Right forelimb (tissue), 1 donor: ENCODE data around the gene IGFBP4.

Experiments used
- DNase-seq: peaks from one replicate; pipeline ENCODE4 v3.0.0-alpha.2; 2018

IGFBP4 gene

DNA sequence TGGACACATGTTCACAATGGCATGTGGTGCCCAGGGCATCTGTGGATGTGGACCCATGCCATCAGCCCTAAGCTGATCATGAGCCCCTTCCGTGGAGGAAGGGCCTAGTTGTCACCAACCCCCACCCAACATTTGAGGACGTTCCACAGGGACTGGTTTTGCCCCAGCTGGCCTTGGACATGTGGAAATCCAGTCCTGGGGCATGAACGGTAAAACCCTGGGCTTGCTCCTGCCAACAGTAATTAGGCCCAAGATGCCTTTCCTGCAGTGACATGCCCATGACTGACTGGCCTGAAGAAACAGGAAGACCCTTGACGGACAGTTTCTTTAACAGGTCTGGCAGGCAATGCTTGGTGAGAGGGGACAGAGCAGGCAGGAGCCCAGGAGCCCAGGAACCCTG is 50.4 kb downstream of the IGFBP4 start:
- no peak for DNase-seq

DNA sequence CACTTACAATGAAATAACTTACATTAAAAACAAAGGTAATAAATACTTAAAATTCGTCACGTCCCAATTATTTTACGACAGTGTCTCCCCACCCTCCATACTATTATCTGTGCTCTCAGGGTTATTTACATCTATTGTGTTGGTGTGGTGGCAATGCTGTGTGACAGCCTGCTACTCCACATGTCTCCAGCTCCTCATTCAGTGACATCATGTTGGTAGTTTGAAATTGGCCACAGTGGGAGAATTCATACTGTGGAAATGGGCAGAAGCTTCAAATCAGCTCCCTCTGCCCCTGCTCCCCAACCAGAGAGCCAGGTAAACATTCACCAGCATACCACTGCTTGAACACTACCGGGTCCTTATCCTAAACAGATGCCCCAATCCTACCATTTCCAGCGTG is 51.9 kb downstream of the IGFBP4 start:
- no peak for DNase-seq

DNA sequence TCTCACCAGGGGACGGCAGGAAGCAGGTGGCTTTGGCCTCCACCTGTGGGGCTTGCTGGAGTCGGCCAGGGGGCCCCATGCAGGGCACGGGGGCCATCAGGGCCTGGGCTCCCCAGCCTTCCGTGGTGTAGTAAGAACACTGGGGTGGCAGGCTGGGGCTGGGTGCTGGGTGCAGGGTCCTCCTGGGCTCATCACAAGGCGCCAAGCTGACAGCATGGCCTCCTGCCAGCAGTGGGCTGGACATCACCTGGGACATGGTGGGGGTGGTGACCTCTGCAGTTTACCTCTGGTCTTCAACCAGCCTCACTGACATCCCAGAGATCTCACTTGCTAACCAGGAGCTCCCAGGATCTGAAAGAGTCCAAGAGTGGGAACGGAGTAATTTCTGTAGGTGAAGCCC is 52.9 kb downstream of the IGFBP4 start:
- DNase-seq = no peak

DNA sequence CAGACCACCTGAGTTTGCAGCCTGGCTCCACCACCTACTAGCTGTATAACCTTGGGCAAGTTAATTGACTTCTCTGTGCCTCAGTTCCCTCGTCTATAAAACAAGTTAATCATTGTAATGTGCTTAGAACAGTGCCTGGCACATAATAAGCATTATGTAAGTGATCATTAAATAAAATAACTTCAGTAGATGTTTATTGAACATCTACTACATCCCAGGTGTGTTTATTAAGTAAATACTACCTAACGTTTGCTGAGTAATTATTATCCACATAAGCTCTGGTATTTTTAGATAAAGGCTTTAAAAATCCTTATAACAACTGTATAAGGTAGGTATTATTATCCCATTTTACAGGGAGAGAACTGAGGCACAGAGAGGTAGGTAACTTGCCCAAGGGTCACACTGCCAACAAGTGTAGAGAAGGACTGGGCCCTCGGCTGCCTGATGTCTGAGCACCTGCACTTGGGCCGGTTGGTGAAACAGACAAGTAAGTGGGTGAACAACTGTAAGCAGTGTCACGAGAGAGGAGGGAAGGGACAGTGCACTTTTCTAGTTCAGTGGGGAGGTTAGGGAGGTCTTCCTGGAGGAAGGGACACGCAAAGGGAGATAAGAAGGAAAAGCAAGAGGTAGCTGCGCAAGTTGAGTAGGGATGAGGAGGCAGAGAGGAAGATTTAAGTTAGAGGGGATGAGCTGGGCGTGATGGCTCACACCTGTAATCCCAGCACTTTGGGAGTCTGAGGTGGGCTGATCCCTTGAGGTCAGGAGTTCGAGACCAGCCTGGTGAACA is 53.6 kb downstream of the IGFBP4 start:
- no peak for DNase-seq

DNA sequence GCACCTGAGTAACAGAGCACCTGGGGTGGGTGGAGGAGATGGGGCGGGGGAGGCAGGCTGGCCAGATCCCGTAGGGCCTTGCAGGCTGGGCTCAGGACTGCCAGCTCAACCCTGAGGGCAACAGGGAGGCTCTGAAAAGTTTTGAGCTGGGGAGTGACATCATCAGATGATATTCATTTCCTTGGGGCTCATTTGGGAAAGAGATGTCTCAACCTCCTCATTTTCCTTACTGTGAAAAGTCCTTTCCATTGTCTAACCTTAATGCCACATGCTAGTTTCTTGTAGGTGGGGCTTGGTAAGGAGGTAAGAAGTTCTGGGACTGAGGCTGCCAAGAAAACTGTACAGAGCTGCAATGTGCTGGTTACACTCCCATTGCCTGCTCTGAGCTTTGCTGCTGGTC is 54.4 kb downstream of the IGFBP4 start:
- no peak for DNase-seq

DNA sequence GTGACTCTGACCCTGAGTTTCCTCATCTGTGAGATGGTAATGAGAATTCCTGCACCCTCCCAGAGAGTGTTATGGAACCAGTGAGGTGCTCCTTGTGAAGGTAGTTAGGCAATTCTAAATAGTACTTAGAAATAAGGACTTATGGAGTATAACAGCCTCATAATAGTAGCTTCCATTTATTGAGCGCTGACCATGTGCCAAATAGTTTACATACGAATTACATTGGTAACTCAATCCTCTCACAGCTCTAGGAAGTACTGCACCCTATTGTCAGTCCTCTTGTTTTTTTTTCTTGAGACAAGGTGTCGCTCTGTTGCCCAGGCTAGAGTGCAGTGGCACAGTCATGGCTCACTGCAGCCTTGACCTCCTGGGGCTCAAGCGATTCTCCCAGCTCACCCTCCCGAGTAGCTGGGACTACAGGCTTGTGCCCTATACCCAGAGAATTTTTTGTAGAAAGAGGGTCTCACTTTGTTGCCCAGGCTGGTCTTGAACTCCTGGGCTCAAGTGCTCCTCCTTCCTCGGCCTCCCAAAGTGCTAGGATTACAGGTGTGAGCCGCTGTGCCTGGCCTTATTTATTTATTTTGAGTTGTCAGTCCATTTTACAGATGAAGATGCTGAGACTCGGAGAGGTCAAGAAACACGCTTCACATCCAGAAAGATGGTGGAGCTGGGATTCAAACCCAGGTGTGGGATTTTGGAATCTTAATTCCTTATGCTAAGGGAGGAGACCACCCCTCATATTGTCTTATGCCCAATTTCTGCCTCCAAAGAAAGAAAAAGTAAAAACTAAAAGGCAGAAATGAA is 55.2 kb downstream of the IGFBP4 start:
- no peak for DNase-seq

DNA sequence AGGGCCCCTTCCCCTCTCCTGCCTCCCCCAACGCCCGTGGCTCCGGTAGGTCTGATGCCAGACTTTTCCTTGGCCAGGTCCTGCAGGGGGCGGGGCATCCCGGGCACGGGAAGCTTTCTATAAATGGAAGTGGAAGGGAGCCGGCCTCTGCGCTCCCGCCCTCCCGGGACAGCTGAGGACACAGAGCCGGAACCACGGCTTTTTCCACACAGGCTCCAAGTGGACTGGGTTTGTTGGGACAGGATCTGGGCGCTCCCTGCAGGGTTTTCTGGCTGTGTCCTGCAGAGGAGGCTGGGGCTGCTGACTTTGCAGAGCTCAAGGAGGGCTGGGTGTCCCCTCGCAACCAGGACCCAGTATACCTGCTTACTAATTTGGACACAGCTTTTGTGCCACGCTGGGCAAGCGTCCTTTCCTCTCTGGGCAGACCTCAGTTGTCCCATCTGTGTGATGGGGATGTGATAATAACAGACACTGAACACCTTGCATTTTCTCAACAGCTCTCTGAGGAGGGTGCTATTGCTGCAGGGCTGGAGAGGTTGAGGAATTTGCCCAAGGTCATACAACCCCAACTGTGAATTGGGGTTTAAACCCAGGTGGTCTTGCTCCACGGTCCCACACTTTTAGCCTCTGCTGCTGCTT is 56.4 kb downstream of the IGFBP4 start:
- peak; percentile 78 for DNase-seq

DNA sequence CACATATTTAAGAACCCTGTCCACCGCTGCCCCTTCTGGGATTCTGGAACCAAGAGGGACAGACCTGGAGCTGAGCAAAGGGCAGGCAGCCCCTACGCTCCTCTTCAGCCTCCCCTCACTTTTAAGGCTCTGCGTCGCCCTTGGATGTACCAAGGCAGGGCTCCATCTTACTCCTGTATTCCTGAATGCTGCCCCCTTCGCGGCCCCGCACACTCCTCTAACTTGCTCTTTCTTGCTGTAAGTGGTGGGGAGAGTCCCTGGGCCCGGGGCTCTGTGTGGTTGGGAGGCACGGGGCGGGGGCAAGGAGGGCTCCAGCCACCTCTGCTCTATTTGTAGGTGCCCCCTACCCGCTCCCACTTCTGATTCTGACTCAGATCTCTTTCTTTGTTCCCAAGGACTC is 56.9 kb downstream of the IGFBP4 start:
- no peak for DNase-seq

DNA sequence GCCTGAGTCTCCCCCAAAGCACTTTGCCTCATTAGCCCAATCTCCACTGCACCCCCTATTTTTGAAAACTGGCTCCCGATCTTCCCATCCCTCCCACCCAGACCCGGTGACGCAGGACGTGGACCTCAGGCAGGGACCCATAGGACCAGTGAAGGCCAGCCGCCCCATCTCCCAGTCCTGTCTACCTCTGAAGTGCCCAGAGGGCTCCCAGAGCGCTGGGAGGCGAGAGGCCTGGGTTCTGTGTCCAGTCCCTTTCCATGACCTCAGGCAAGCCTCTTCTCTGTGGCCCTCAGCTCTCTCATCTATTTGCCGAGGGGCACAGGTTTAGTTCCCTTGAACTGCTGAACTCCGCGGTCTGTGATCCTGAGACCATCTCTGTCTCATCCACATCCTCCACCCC is 57.5 kb downstream of the IGFBP4 start:
- no peak for DNase-seq

DNA sequence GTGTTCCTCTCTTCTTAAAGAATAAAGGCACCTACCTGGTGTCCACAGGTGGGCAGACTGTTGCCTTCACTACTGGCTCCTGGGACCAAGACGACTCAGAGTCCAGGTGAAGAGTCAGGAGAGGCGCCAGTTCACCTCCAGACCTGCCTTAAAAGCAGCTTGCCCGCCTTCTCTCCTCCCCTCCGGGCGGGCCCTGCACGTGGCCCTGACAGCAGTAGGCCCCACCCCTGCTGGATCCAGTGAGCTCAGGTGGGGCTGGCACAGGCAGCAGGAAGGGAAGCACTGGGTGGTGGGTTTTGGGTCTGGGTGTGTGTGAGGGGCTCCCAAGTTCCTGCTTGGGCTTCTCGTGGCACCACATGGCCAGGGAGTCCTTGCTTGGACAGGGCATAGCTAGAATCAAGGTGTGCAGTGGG is 58.3 kb downstream of the IGFBP4 start, which contains the start of gene TNS4:
Gene TNS4 (minus strand): TSS at position 125 of the 413 bp plus-strand sequence. CDS start 5,198 bp downstream, outside the sequence.
- no peak for DNase-seq

DNA sequence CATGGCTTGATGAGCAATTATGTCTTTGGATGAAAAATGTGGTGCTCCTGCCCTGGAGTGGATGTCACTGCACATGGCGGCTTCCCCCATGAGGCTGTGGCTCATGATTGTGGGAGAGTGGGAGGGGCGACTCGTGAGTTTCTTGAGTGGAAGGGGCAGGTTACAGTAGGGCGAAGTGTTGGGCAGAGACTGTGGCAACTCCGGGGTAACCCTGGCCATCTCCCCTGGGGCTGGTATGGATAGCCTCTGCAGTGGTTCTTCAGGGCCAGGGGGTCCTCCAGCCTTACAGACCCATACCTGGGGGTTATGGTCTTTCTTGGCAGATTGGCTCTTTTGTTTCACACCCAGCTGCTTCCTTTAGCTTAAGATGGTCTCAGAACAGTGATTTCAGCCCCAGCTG is 59.5 kb downstream of the IGFBP4 start:
- DNase-seq = no peak

DNA sequence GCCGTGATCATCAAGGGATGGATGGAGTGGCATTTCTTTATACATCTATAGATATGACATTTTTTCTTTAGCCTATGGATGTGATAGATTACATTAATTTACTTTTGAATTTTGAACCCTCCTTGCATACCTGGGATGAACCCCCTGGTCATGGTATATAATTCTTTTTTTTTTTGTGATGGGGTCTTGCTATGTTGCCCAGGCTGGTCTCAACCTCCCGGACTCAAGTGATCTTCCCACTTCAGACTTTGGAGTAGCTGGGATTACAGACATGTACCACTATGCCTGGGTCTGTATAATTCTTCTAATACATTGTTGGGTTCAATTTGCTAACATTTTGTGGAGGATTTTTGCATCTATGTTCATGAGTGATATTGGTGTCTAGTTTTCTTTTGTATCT is 59.9 kb downstream of the IGFBP4 start:
- no peak for DNase-seq

DNA sequence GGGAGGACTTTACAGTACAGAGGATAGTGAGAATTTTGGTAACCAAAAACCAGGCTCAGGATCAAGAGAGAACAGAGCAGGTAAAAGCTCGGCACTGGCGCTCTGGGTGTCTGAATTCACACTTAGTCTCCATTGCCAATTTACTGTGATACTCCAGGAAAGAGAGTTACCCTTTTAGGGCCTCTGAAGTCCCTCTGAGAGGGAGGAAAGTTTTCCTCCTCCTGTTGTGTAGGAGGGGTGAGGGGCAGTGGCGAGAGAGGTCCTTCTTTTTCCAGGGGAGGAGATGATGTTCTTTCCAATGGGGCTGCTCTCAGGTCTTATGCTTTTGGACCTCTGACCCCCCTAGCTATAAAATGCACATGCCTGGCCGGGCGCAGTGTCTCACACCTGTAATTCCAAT is 63.5 kb downstream of the IGFBP4 start:
- no peak for DNase-seq
